Adrenal gland (tissue), 12 donors: Measurements from ENCODE around the gene CTTNBP2NL. TPM values are rescaled to one million over a fixed set of nuclear protein-coding genes. Genes with fewer than 3 reads are reported as not detected.
A peak's percentile ranks its signal among the peaks of the same experiment; 100 is the strongest.

ENCODE experiments used
- DNase-seq, 7 donors: peaks; one replicate each; pipeline ENCODE4 v3.0.0-alpha.2; 2019 to 2020
- H3K27ac ChIP-seq, 5 donors: fragments of 200-600 bp; sonication (generic) in 4 of 5; 1 replicate in 3 of 5; 2 replicates in 2 of 5; pipeline versions ENCODE4 v1.5.1 to v1.8.0; 2016 to 2020; ENCODE audit warnings: mild to moderate bottlenecking in 1 of 5
- H3K27me3 ChIP-seq: fragments of 200-600 bp; 2 replicates; pipeline ENCODE4 v1.8.0; 2021
- H3K36me3 ChIP-seq, 2 donors: fragments of 200-600 bp; replicated peaks in 1 of 2; 1 replicate in 1 of 2; 2 replicates in 1 of 2; pipeline versions ENCODE4 v1.5.1 to v1.8.0; 2018 to 2022
- H3K4me1 ChIP-seq, 2 donors: fragments of 200-600 bp; replicated peaks in 1 of 2; 1 replicate in 1 of 2; 2 replicates in 1 of 2; pipeline versions ENCODE4 v1.5.1 to v1.8.0; 2018 to 2021
- H3K4me3 ChIP-seq, 4 donors: fragments of 200-600 bp; sonication (generic) in 3 of 4; one replicate each; pipeline ENCODE4 v1.5.1; 2016 to 2018
- H3K9me3 ChIP-seq, 3 donors: fragments of 200-600 bp; sonication (generic) in 1 of 3; replicated peaks in 1 of 3; 1 replicate in 2 of 3; 2 replicates in 1 of 3; pipeline versions ENCODE4 v1.5.1 to v1.8.0; 2016 to 2021
- POLR2A ChIP-seq, 2 donors: fragments of 450-650 bp; IDR thresholded peaks; one replicate each; pipeline ENCODE4 v1.6.1; 2017; ENCODE audit warnings: antibody characterized with exemption in 2 of 2, mild to moderate bottlenecking in 2 of 2, moderate library complexity in 1 of 2
- WGBS, 4 donors: extraction: QIAGEN DNeasy Blood & Tissue Kit in 2 of 4; methylation state at CpG; one replicate each; pipeline versions ENCODE4 v1.1.5 to v1.1.7; 2013 to 2017; 5-methylcytosine and 5-hydroxymethylcytosine counted together
- intact Hi-C, 2 donors: fragments of 100-400 bp; cut with DNase I; formaldehyde crosslinking; loops; one replicate each; pipeline versions ENCODE4 v1.14.1 to v1.15.0; 2022 to 2023
- polyA plus RNA-seq, 3 donors: library from polyadenylated mRNA; stranded (reverse); fragments of 200-250 nt in 2 of 3; fragments of 350-450 nt in 1 of 3; fragmentation: Illumina TruSeq in 1 of 3; extraction: RNeasy Lipid Tissue Mini Kit (QIAGEN cat#74804) in 1 of 3; gene quantifications; one replicate each; pipeline ENCODE4 v1.2.3, GENCODE V29; 2013 to 2014
- total RNA-seq, 9 donors: library from RNA; depleted of rRNA in 4 of 9; stranded (reverse); fragments of >200 nt in 4 of 9; fragments of 120-200 nt in 1 of 9; fragmentation: NEBNext Ultra II Directional in 1 of 9; extraction: Animal tissue kit (Norgen Biotek cat#: 25700) in 1 of 9; gene quantifications; one replicate each; pipeline versions ENCODE4 v1.1.0 to v1.2.4, GENCODE V29; 2013 to 2023
- TF ChIP-seq, protein P1 (sequence below), 6 experiments: fragments of 450-650 bp in 4 of 6; fragments of 200-600 bp in 2 of 6; sonication (generic) in 1 of 6; IDR thresholded peaks; 1 replicate in 5 of 6; 2 replicates in 1 of 6; pipeline versions ENCODE4 v1.5.1 to v1.8.0; 2016 to 2021; ENCODE audit warnings: antibody characterized with exemption in 6 of 6, mild to moderate bottlenecking in 2 of 6, moderate library complexity in 1 of 6
- donor health status: healthy with polysubstance abuse.
- donor health status: Bipolar disorder and iron deficiency.
- donor health status: DM: yes; HTN: yes; CAD: no.
- donor health status: DM: no; HTN: no; CAD: no.
- donor health status: DM: no; HTN: no; CAD: no.
- donor health status: DM: yes; HTN: yes; CAD: no.

CTTNBP2NL gene
- total and polyA plus RNA-seq, 12 donors, result 2.5 to 22.0 (median 9.9) TPM

DNA sequence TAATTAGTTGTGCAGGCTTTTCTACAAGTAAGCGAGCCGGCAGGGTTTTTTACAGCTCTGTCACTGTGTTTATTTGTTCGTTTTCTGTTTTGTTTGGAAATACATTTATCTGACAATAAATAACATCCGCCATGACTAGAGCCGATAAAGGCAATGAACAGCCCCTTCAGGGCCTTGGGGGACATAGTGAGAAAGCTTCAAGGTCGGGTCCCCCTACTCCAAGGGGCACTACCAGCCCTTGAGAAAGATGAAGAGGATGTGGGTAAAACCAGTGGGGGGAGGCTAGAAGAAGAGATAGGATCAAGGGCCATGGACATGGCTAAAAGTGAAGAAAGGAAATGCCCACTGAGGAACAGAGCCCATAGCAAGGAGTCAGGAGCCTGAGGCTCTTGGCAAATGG, 38.5 kb upstream of the CTTNBP2NL start:
- H3K27me3 ChIP-seq, result no peaks in the 10 kb centered on the region
- intact Hi-C loops, result no loop called here
- no peak for DNase-seq
- H3K4me3 ChIP-seq, result no peak overlapping the region
- H3K4me1 ChIP-seq, result peaks cover 0 to 9% of the 10 kb centered on the region in 2 donors
- TF ChIP-seq POLR2A (IDR thresholded peaks at IDR 0.05), result no peak
- TF ChIP-seq, protein P1, sequence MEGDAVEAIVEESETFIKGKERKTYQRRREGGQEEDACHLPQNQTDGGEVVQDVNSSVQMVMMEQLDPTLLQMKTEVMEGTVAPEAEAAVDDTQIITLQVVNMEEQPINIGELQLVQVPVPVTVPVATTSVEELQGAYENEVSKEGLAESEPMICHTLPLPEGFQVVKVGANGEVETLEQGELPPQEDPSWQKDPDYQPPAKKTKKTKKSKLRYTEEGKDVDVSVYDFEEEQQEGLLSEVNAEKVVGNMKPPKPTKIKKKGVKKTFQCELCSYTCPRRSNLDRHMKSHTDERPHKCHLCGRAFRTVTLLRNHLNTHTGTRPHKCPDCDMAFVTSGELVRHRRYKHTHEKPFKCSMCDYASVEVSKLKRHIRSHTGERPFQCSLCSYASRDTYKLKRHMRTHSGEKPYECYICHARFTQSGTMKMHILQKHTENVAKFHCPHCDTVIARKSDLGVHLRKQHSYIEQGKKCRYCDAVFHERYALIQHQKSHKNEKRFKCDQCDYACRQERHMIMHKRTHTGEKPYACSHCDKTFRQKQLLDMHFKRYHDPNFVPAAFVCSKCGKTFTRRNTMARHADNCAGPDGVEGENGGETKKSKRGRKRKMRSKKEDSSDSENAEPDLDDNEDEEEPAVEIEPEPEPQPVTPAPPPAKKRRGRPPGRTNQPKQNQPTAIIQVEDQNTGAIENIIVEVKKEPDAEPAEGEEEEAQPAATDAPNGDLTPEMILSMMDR (IDR thresholded peaks at IDR 0.05), result no peak
- H3K27ac ChIP-seq, result peak overlapping the region in 2 of 5 donors; percentile 62 to 95
- 41 to 51% (median 50%) methylated on average over 6 of the region's 6 CpGs for WGBS, 4 donors
- no peaks in the 10 kb centered on the region for H3K36me3 ChIP-seq
- H3K9me3 ChIP-seq, result no peaks in the 10 kb centered on the region

DNA sequence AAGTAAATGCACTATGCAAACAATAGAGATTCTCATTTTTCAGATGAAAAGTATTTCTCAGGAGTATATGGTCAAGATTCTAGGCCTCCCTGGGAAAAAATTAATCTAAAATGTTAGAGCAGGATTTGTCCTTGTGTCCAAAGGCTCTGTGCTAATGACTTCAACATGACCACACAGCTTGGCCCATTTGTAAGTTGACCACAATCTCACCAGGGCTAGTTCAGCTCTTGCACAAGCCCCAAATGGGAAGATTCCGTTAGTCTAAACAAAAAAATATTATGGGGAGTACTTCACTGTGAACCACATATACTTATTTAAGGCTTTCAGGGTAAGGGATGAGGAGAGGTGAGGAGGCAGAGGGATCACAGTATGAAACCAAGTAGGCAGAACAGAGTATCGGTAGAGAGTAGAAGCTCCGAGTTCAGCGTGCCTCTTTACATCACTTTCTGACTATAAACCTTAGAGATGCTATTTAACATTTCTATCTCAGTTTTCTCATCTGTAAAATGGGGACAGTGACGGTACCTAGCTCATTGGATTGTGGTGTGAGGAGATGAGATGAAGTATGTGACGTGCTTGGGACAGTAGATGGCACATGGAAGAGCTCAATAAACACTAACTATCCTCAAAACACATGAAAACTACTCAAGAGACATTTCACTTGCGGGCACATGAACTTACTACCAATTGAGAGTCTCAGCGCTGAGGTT, 37.8 kb upstream of the CTTNBP2NL start:
- intact Hi-C loops, result no loop called here
- peaks cover 0 to 9% of the 10 kb centered on the region in 2 donors for H3K4me1 ChIP-seq
- no peak for DNase-seq
- H3K36me3 ChIP-seq, result no peaks in the 10 kb centered on the region
- H3K27ac ChIP-seq, result peak overlapping the region in 2 of 5 donors; percentile 87 to 95
- WGBS, 4 donors, result 63 to 76% (median 66%) methylated on average over 8 of the region's 8 CpGs
- no peaks in the 10 kb centered on the region for H3K9me3 ChIP-seq
- no peak overlapping the region for H3K4me3 ChIP-seq
- H3K27me3 ChIP-seq, result no peaks in the 10 kb centered on the region
- TF ChIP-seq POLR2A (IDR thresholded peaks at IDR 0.05), result no peak
- TF ChIP-seq, protein P1 (IDR thresholded peaks at IDR 0.05), result no peak

DNA sequence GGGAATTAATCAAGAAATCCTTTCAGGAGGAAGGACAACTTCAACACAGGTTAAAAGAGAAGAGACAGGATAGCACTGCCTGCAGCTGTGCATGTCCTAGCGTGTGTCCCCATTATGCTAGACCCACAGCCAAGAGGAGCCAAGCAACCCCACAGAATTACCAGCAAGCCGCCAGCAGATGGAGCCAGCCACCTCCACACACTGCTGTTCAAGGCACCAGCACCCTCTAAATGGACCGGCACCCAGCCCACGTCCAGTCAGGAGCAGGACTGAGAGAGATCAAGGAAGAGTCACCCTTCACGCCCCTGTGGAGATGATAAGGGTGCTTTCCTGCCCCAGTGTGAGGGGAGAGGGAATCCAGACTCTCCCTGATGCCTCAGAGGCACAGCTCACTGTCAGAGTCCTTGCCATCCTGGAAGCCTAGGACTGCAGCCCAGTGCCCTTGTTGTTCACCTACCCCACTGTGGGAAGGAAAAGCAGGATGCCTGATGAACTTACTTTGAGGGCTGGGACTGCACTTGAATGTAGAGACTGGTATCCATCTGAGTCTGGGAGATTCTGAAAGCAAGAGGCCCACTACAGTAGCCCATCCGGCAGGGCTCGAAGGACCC, 37.1 kb upstream of the CTTNBP2NL start:
- Histone ChIP-seq H3K27me3 (no peaks in the 10 kb centered on the region), H3K4me3 (no peak overlapping the region), H3K9me3 (no peaks in the 10 kb centered on the region), H3K36me3 (no peaks in the 10 kb centered on the region), H3K27ac (peak overlapping the region in 3 of 5 donors; percentile 76 to 95 (median 87)), H3K4me1 (peaks cover 0 to 9% of the 10 kb centered on the region in 2 donors)
- WGBS, 4 donors, result 0 to 37% (median 33%) methylated on average over 1 to 7 of the region's 7 CpGs
- DNase-seq, result peak; percentile 38 to 89 (median 78)
- intact Hi-C loops, result no loop called here
- TF ChIP-seq, protein P1 (IDR thresholded peaks at IDR 0.05), result peak; percentile 61 to 82 (median 76)
- TF ChIP-seq POLR2A (IDR thresholded peaks at IDR 0.05), result no peak

DNA sequence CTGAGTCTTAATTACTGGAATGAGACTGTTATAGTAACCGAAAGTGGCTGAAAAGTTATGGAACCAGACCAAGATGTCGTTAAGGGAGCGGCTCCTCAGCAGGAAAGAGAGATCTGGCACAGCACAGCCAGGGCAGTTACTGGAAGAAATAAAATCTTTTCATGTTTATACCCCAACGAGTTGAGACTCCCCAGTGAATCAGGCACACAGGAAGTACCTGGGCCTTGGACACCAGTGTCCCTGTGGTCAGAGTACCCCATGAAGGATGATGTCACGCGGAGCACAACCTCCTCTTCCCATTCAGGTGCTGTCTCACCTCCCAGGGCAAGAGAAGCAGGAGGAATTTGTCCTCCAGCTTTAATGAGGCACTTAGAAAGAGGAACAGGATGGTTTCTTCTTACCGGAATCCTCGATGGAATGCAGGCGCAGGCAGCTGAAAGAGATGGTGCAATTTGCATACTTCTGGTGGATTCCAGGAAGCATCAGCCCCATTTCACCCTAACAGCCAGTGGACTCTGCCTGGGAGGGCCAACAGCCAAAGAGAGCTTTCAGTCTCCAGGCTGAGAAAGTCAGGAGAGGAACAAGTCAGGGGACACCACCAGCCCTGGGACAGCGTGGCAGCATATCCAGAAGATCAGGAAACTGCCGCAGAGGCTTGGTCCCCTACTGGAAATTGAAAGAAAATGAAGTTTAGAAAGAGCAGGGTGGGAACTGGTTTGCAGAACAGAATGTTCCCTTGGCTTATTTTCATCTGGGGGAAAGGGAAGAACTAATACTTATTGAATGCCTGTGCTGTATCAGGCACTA, 35.9 kb upstream of the CTTNBP2NL start:
- intact Hi-C loops, result no loop called here
- no peaks in the 10 kb centered on the region for H3K9me3 ChIP-seq
- peak in 6 of 7 donors; percentile 47 to 80 (median 58) for DNase-seq

More for the DNA sequence above, 35.9 kb upstream of the CTTNBP2NL start:
- H3K27ac ChIP-seq, result peak overlapping the region in 4 of 5 donors; percentile 6 to 95 (median 82)
- peak overlapping the region in 1 of 4 donors; percentile 39 for H3K4me3 ChIP-seq
- whole genome bisulfite sequencing, 4 donors, result 56 to 65% (median 58%) methylated on average over 11 of the region's 11 CpGs
- peaks cover 0 to 9% of the 10 kb centered on the region in 2 donors for H3K4me1 ChIP-seq
- no peaks in the 10 kb centered on the region for H3K36me3 ChIP-seq
- no peaks in the 10 kb centered on the region for H3K27me3 ChIP-seq
- no peak for TF ChIP-seq POLR2A (IDR thresholded peaks at IDR 0.05)
- TF ChIP-seq, protein P1 (IDR thresholded peaks at IDR 0.05), result peak in 1 of 6 experiments; percentile 30
